GM12891 (cell line): ENCODE results near the gene ABHD10.

Experiments
- POLR2A ChIP-seq: IDR thresholded peaks from 2 replicates; pipeline ENCODE4 v1.6.1; 2011; ENCODE audit warnings: low read depth, low read length, control low read depth
- POLR2AphosphoS5 ChIP-seq: IDR thresholded peaks from 2 replicates; pipeline ENCODE4 v1.6.1; 2011; ENCODE audit warnings: low read depth, low read length, control low read depth
- POU2F2 ChIP-seq: IDR thresholded peaks from 2 replicates; pipeline ENCODE4 v1.6.1; 2011; ENCODE audit warnings: low read depth, mild to moderate bottlenecking, control low read depth, low read length, moderate library complexity
- SPI1 ChIP-seq: IDR thresholded peaks from 2 replicates; pipeline ENCODE4 v1.6.1; 2011; ENCODE audit warnings: low read depth, low read length, control low read depth

GRCh38 chr3:111956995-111957734, 21.7 kb upstream of the ABHD10 start:
- no peak for TF ChIP-seq POLR2AphosphoS5
- no peak for TF ChIP-seq SPI1
- TF ChIP-seq POLR2A, result no peak
- TF ChIP-seq POU2F2, result no peak
